ENCODE measurements around the gene RLN3. TPM values are rescaled to one million over a fixed set of nuclear protein-coding genes. Genes with fewer than 3 reads are reported as not detected.

Gene RLN3
- polyA plus RNA-seq, 5 donors: not detected

Other genes starting within 250 kb of the RLN3 start
- 1 to 10 TPM; 5.1 to 9.7 (median 8.0) TPM for gene ZSWIM4, start 232.7 kb upstream of the RLN3 start, polyA plus RNA-seq (ENCODE audit: insufficient read depth in 1 of 5, insufficient read length in 5 of 5, low replicate concordance in 1 of 5)
- gene NANOS3, start 151.0 kb upstream of the RLN3 start, polyA plus RNA-seq (ENCODE audit: insufficient read depth in 1 of 5, insufficient read length in 5 of 5, low replicate concordance in 1 of 5): 1 to 10 TPM; 1.2 to 4.0 (median 2.1) TPM
- gene BRME1, start 122.0 kb upstream of the RLN3 start, polyA plus RNA-seq (ENCODE audit: insufficient read depth in 1 of 5, insufficient read length in 5 of 5, low replicate concordance in 1 of 5): 1 to 10 TPM; 6.5 to 9.8 (median 7.7) TPM
- 10 to 100 TPM; 19.8 to 35.5 (median 28.8) TPM for gene CC2D1A, start 121.9 kb upstream of the RLN3 start, polyA plus RNA-seq (ENCODE audit: insufficient read depth in 1 of 5, insufficient read length in 5 of 5, low replicate concordance in 1 of 5)
- 1 to 10 TPM; 1.2 to 2.3 (median 1.7) TPM for gene PODNL1, start 89.7 kb upstream of the RLN3 start, polyA plus RNA-seq (ENCODE audit: insufficient read depth in 1 of 5, insufficient read length in 5 of 5, low replicate concordance in 1 of 5)
- gene DCAF15, start 75.6 kb upstream of the RLN3 start, polyA plus RNA-seq (ENCODE audit: insufficient read depth in 1 of 5, insufficient read length in 5 of 5, low replicate concordance in 1 of 5): 10 to 100 TPM; 25.0 to 39.7 (median 29.0) TPM
- 10 to 100 TPM in 3 of 5 donors, 1 to 10 TPM in 2; 7.4 to 15.1 (median 10.7) TPM for gene RFX1, start 21.8 kb upstream of the RLN3 start, polyA plus RNA-seq (ENCODE audit: insufficient read depth in 1 of 5, insufficient read length in 5 of 5, low replicate concordance in 1 of 5)
- 10 to 100 TPM in 1 of 5 donors, 1 to 10 TPM in 4; 6.1 to 11.6 (median 6.7) TPM for gene IL27RA, start 3.6 kb downstream of the RLN3 start, polyA plus RNA-seq (ENCODE audit: insufficient read depth in 1 of 5, insufficient read length in 5 of 5, low replicate concordance in 1 of 5)
- 10 to 100 TPM; 12.5 to 26.5 (median 22.0) TPM for gene PALM3, start 33.9 kb downstream of the RLN3 start, polyA plus RNA-seq (ENCODE audit: insufficient read depth in 1 of 5, insufficient read length in 5 of 5, low replicate concordance in 1 of 5)
- 1 to 10 TPM; 1.1 to 3.9 (median 2.2) TPM for gene MISP3, start 44.6 kb downstream of the RLN3 start, polyA plus RNA-seq (ENCODE audit: insufficient read depth in 1 of 5, insufficient read length in 5 of 5, low replicate concordance in 1 of 5)
- gene C19orf67, start 57.6 kb downstream of the RLN3 start, polyA plus RNA-seq (ENCODE audit: insufficient read depth in 1 of 5, insufficient read length in 5 of 5, low replicate concordance in 1 of 5): under 1 TPM in 4 of 5 donors, not detected in 1; 0.10 to 0.19 (median 0.13) TPM
- 10 to 100 TPM; 37.3 to 73.6 (median 49.7) TPM for gene SAMD1, start 62.6 kb downstream of the RLN3 start, polyA plus RNA-seq (ENCODE audit: insufficient read depth in 1 of 5, insufficient read length in 5 of 5, low replicate concordance in 1 of 5)
- 100 to 1,000 TPM in 2 of 5 donors, 10 to 100 TPM in 3; 70.2 to 122 (median 80.9) TPM for gene PRKACA, start 89.6 kb downstream of the RLN3 start, polyA plus RNA-seq (ENCODE audit: insufficient read depth in 1 of 5, insufficient read length in 5 of 5, low replicate concordance in 1 of 5)
- gene ASF1B, start 108.4 kb downstream of the RLN3 start, polyA plus RNA-seq (ENCODE audit: insufficient read depth in 1 of 5, insufficient read length in 5 of 5, low replicate concordance in 1 of 5): 10 to 100 TPM; 14.6 to 25.7 (median 19.6) TPM
- gene ADGRL1, start 178.0 kb downstream of the RLN3 start, polyA plus RNA-seq (ENCODE audit: insufficient read depth in 1 of 5, insufficient read length in 5 of 5, low replicate concordance in 1 of 5): 10 to 100 TPM; 26.0 to 44.9 (median 32.7) TPM